GM23338 (cell line): ENCODE results near the gene MSL3B.

Source experiments
- ATAC-seq: fragments of 200-7000 bp; cut with Tn5 transposase; 3 replicates; pipeline ENCODE4 v1.9.1; 2020
- DNase-seq: peaks from one replicate; pipeline ENCODE4 v3.0.0-alpha.2; 2015; ENCODE audit warnings: low spot score
- H2AFZ ChIP-seq: fragments of 200-600 bp; sonication (generic); 2 replicates; pipeline ENCODE4 v1.8.0; 2016; ENCODE audit warnings: antibody characterized with exemption, mild to moderate bottlenecking, moderate library complexity
- H3F3A ChIP-seq: fragments of 200-600 bp; sonication (generic); replicated peaks from 2 replicates; pipeline ENCODE4 v1.8.0; 2017; ENCODE audit warnings: antibody characterized with exemption, mixed run types, low read depth
- H3K27ac ChIP-seq: fragments of 200-600 bp; sonication (generic); 2 replicates; pipeline ENCODE4 v1.6.1; 2016; ENCODE audit warnings: low read depth
- H3K27me3 ChIP-seq: fragments of 200-600 bp; sonication (generic); 2 replicates; pipeline ENCODE4 v1.8.0; 2016; ENCODE audit warnings: mild to moderate bottlenecking, mixed run types, moderate library complexity; ENCODE audit not compliant: insufficient read depth
- H3K36me3 ChIP-seq: fragments of 200-600 bp; sonication (generic); 2 replicates; pipeline ENCODE4 v1.8.0; 2016; ENCODE audit warnings: mild to moderate bottlenecking; ENCODE audit not compliant: insufficient read depth
- H3K4me1 ChIP-seq: fragments of 200-600 bp; sonication (generic); 2 replicates; pipeline ENCODE4 v1.8.0; 2016; ENCODE audit warnings: mild to moderate bottlenecking, moderate library complexity; ENCODE audit not compliant: insufficient read depth
- H3K4me2 ChIP-seq: fragments of 200-600 bp; sonication (generic); 2 replicates; pipeline ENCODE4 v1.7.1; 2017; ENCODE audit warnings: mixed run types
- H3K4me3 ChIP-seq: fragments of 200-600 bp; sonication (generic); 2 replicates; pipeline ENCODE4 v1.6.1; 2016; ENCODE audit warnings: mixed run types
- H3K79me2 ChIP-seq: fragments of 200-600 bp; sonication (generic); replicated peaks from 2 replicates; pipeline ENCODE4 v1.8.0; 2017; ENCODE audit warnings: mild to moderate bottlenecking; ENCODE audit not compliant: insufficient read depth
- H3K9me2 ChIP-seq: fragments of 200-600 bp; sonication (generic); 2 replicates; pipeline ENCODE4 v1.8.0; 2017; ENCODE audit not compliant: insufficient read depth
- H4K20me1 ChIP-seq: fragments of 200-600 bp; sonication (generic); replicated peaks from 2 replicates; pipeline ENCODE4 v1.8.0; 2017; ENCODE audit warnings: mild to moderate bottlenecking; ENCODE audit not compliant: insufficient read depth
- H3K27ac Mint-ChIP-seq: 2 replicates; pipeline ENCODE4 v1.8.0; 2020; ENCODE audit warnings: inconsistent platforms, mild to moderate bottlenecking, moderate library complexity, mixed read lengths
- H3K27me3 Mint-ChIP-seq: 3 replicates; pipeline ENCODE4 v1.8.0; 2022; ENCODE audit warnings: low read depth, mild to moderate bottlenecking, moderate library complexity, mixed read lengths, inconsistent platforms; ENCODE audit not compliant: insufficient read depth, poor library complexity
- H3K36me3 Mint-ChIP-seq: 3 replicates; pipeline ENCODE4 v1.8.0; 2021; ENCODE audit warnings: low read depth, mild to moderate bottlenecking, inconsistent platforms, moderate library complexity, mixed read lengths
- H3K4me1 Mint-ChIP-seq: 3 replicates; pipeline ENCODE4 v1.8.0; 2020; ENCODE audit warnings: mild to moderate bottlenecking, inconsistent platforms, mixed read lengths
- H3K4me3 Mint-ChIP-seq: 3 replicates; pipeline ENCODE4 v1.8.0; 2021; ENCODE audit warnings: moderate library complexity, mild to moderate bottlenecking, inconsistent platforms, mixed read lengths
- H3K9me3 Mint-ChIP-seq: 3 replicates; pipeline ENCODE4 v1.8.0; 2020; ENCODE audit warnings: moderate library complexity, mild to moderate bottlenecking, inconsistent platforms, mixed read lengths
- CREB1 ChIP-seq: fragments of 250-450 bp; sonication (Bioruptor Pico); IDR thresholded peaks from 2 replicates; pipeline ENCODE4 v1.5.0; 2020; ENCODE audit warnings: low read depth, mild to moderate bottlenecking, moderate library complexity
- ETS1 ChIP-seq: IDR thresholded peaks from 2 replicates; pipeline ENCODE4 v1.6.1; 2016; ENCODE audit warnings: antibody characterized with exemption
- EZH2 ChIP-seq: fragments of 200-600 bp; sonication (generic); IDR thresholded peaks from one replicate; pipeline ENCODE4 v1.8.0; 2017; ENCODE audit warnings: antibody characterized with exemption, mild to moderate bottlenecking, low read depth; ENCODE audit not compliant: unreplicated experiment
- EZH2phosphoT487 ChIP-seq: fragments of 200-600 bp; sonication (generic); IDR thresholded peaks from one replicate; pipeline ENCODE4 v1.8.1; 2018; ENCODE audit warnings: antibody characterized with exemption; ENCODE audit not compliant: unreplicated experiment
- JUNB ChIP-seq: IDR thresholded peaks from one replicate; pipeline ENCODE4 v1.6.1; 2016; ENCODE audit warnings: antibody characterized with exemption; ENCODE audit not compliant: unreplicated experiment
- NANOG ChIP-seq: IDR thresholded peaks from 2 replicates; pipeline ENCODE4 v1.6.1; 2016; ENCODE audit warnings: antibody characterized with exemption, borderline replicate concordance
- POLR2AphosphoS5 ChIP-seq: IDR thresholded peaks from 2 replicates; pipeline ENCODE4 v1.6.1; 2016; ENCODE audit warnings: antibody characterized with exemption, low read depth
- REST ChIP-seq: IDR thresholded peaks from one replicate; pipeline ENCODE4 v1.6.1; 2018; ENCODE audit warnings: antibody characterized with exemption; ENCODE audit not compliant: unreplicated experiment
- STAT1 ChIP-seq: IDR thresholded peaks from one replicate; pipeline ENCODE4 v1.6.1; 2016; ENCODE audit warnings: antibody characterized with exemption; ENCODE audit not compliant: unreplicated experiment
- ZNF114 ChIP-seq: fragments of 250-450 bp; sonication (Bioruptor Pico); IDR thresholded peaks from 2 replicates; pipeline ENCODE4 v1.5.0; 2020; ENCODE audit warnings: mild to moderate bottlenecking, moderate library complexity
- ZNF331 ChIP-seq: fragments of 250-450 bp; sonication (Bioruptor Pico); IDR thresholded peaks from 2 replicates; pipeline ENCODE4 v1.5.0; 2020; ENCODE audit warnings: low read depth, mild to moderate bottlenecking, moderate library complexity
- ZNF462 ChIP-seq: fragments of 250-450 bp; sonication (Bioruptor Pico); IDR thresholded peaks from 2 replicates; pipeline ENCODE4 v1.5.0; 2020; ENCODE audit warnings: mild to moderate bottlenecking, moderate library complexity

MSL3B gene

GRCh38 chr2:233821196-233821595 is 47.0 kb downstream of the MSL3B start (continued):
- no peak for TF ChIP-seq ZNF462 (CRISPR knock-in tag)
- TF ChIP-seq EZH2: no peak
- TF ChIP-seq ETS1: no peak

- Histone ChIP-seq H3K36me3 (no peaks in the 10 kb centered on the region), H3K4me2 (no peak overlapping the region), H3K9me2 (no peaks in the 10 kb centered on the region), H3K4me3 (no peak overlapping the region), H4K20me1 (no peaks in the 10 kb centered on the region), H2AFZ (no peak overlapping the region), H3K4me1 (no peaks in the 10 kb centered on the region), H3K79me2 (no peaks in the 10 kb centered on the region), H3K27me3 (no peaks in the 10 kb centered on the region), H3F3A (no peaks in the 10 kb centered on the region), H3K27ac (no peak overlapping the region)
- no peaks in the 10 kb centered on the region for H3K36me3 Mint-ChIP-seq
- H3K4me1 Mint-ChIP-seq: peaks cover 3% of the 10 kb centered on the region; the same call in 2 of the 3 replicates
- H3K27me3 Mint-ChIP-seq: peaks cover 15% of the 10 kb centered on the region
- no peak for DNase-seq
- H3K4me3 Mint-ChIP-seq: no peak overlapping the region
- ATAC-seq: no peak
- H3K9me3 Mint-ChIP-seq: no peaks in the 10 kb centered on the region
- no peak overlapping the region for H3K27ac Mint-ChIP-seq
- TF ChIP-seq STAT1 (no peak), ZNF114 (CRISPR knock-in tag) (no peak), EZH2phosphoT487 (no peak), REST (no peak), CREB1 (CRISPR knock-in tag) (no peak), ZNF331 (CRISPR knock-in tag) (no peak), POLR2AphosphoS5 (no peak), JUNB (no peak), EZH2 (no peak), ETS1 (no peak), NANOG (no peak)
Measured at GRCh38 chr2:233820774-233821105, 47.4 kb downstream of the MSL3B start.
